ENCODE measurements around the gene TLCD3B. TPM values are rescaled to one million over a fixed set of nuclear protein-coding genes. Genes with fewer than 3 reads are reported as not detected.

TLCD3B gene
- total and polyA plus RNA-seq, 9 of the 15 experiments (the other 6 are each of a cell fraction or from before 2014, with no cell fraction given), result 0.10 to 0.52 (median 0.23) TPM; not detected in 4

GRCh38 chr16:30075503-30076275, 44.6 kb upstream of the TLCD3B start, which contains the start of gene PPP4C (continued):
- no peak for TF ChIP-seq ARID3B (CRISPR knock-in tag; IDR thresholded peaks at IDR 0.05; ENCODE audit: borderline replicate concordance)
- TF ChIP-seq XRCC5 (IDR thresholded peaks at IDR 0.05; ENCODE audit: low read depth, low read length), result no peak
- TF ChIP-seq POLR2AphosphoS5 (IDR thresholded peaks at IDR 0.05; ENCODE audit: control insufficient read depth, insufficient read depth, low read depth, low read length), result peak; percentile 98
- no peak for TF ChIP-seq ZNF282 (CRISPR knock-in tag; IDR thresholded peaks at IDR 0.05)
- peak; percentile 86 for TF ChIP-seq HNRNPLL (IDR thresholded peaks at IDR 0.05; ENCODE audit: low read depth, low read length, poor library complexity, severe bottlenecking)
- TF ChIP-seq RUNX1 (IDR thresholded peaks at IDR 0.05; ENCODE audit: low read depth), result no peak
- TF ChIP-seq ZNF589 (CRISPR knock-in tag; IDR thresholded peaks at IDR 0.05; ENCODE audit: low read depth), result 0 out of 2 replicates have a peak, but pooled peaks have one; percentile 36
- TF ChIP-seq ATF1 (CRISPR knock-in tag; IDR thresholded peaks at IDR 0.05), result peak; percentile 28; the same call in 1 of the 2 replicates
- TF ChIP-seq ATF1 (tag; IDR thresholded peaks at IDR 0.05), result peak; percentile 91
- TF ChIP-seq ZBTB17 (CRISPR knock-in tag; IDR thresholded peaks at IDR 0.05), result no peak
- peak; percentile 38 for TF ChIP-seq KDM5B (IDR thresholded peaks at IDR 0.05; ENCODE audit: insufficient replicate concordance, low read depth, low read length)
- TF ChIP-seq ZNF318 (IDR thresholded peaks at IDR 0.05; ENCODE audit: borderline replicate concordance in 1 of 2, low read depth in 1 of 2), result no peak
- peak; percentile 48; the same call in 1 of the 2 replicates for TF ChIP-seq SMAD4 (CRISPR knock-in tag; conservative IDR thresholded peaks at IDR 0.05)
- TF ChIP-seq RBBP5 (IDR thresholded peaks at IDR 0.05; ENCODE audit: borderline replicate concordance, insufficient read depth, low read length, poor library complexity, severe bottlenecking), result no peak
- TF ChIP-seq FIP1L1 (IDR thresholded peaks at IDR 0.05; ENCODE audit: low read depth, low read length, poor library complexity, severe bottlenecking), result peak; percentile 28
- TF ChIP-seq JUN (IDR thresholded peaks at IDR 0.05; ENCODE audit: borderline replicate concordance, low read depth, low read length), result no peak
- TF ChIP-seq JUN (CRISPR knock-in tag; IDR thresholded peaks at IDR 0.05; ENCODE audit: borderline replicate concordance), result 0 out of 2 replicates have a peak, but pooled peaks have one; percentile 21

Data from K562 (cell line).